K562 (cell line): Measurements from ENCODE around the gene RTP5. TPM values are rescaled to one million over a fixed set of nuclear protein-coding genes. Genes with fewer than 3 reads are reported as not detected.
"Not testable (repeated sequence)": the region's sequence is repeated elsewhere in the genome, so short reads cannot be mapped to it uniquely, and the experiment has no call there.

ENCODE experiments used
- ATAC-seq: fragments of 200-7000 bp; cut with Tn5 transposase; 3 replicates; pipeline ENCODE4 v1.9.1; 2020; ENCODE audit warnings: moderate library complexity
- BruUV-seq: library from RNA; stranded (reverse); fragments of 400-500 nt; replicated peaks from 2 replicates; lab custom pipeline; 2021; lab: Mats Ljungman, UMichigan
- CTCF ChIA-PET: fragments of 300-600 bp; formaldehyde crosslinking; extraction: SDS; loops from one replicate; lab custom pipeline; 2021; ENCODE audit warnings: low intra/inter-chr PET ratio; lab: Yijun Ruan, JAX
- POLR2A ChIA-PET: fragments of 300-600, 350-650 bp; sonication (Branson Sonifier 250); formaldehyde crosslinking; extraction: SDS; loops from one replicate; lab custom pipeline; 2021; ENCODE audit warnings: antibody characterized with exemption, inconsistent platforms; lab: Yijun Ruan, JAX
- DNase-seq, 4 experiments: peaks; one replicate each; pipeline versions ENCODE4 v3.0.0 to v3.0.0-alpha.2; 2011 to 2018; ENCODE audit warnings: low spot score in 3 of 4, mixed read lengths in 3 of 4; ENCODE audit errors: extremely low read depth in 1 of 4
- FAIRE-seq: peaks from 2 replicates; lab custom pipeline; 2011; peaks lifted over from hg19 to GRCh38; lab: Jason Lieb, UNC
- H2AFZ ChIP-seq: 2 replicates; pipeline ENCODE4 v1.6.0; 2011; ENCODE audit warnings: low read depth, low read length, control low read depth, inconsistent platforms
- H3K27ac ChIP-seq: fragments of 200-600 bp; 3 replicates; pipeline ENCODE4 v1.8.0; 2011; ENCODE audit warnings: low read depth, mild to moderate bottlenecking, control low read depth, inconsistent platforms, low read length, moderate library complexity, mixed read lengths; ENCODE audit errors: extremely low read depth
- H3K27me3 ChIP-seq, 2 experiments: fragments of 300-600 bp in 1 of 2; 2 replicates in 1 of 2; 3 replicates in 1 of 2; pipeline versions ENCODE4 v1.6.0 to v1.8.0; 2011; ENCODE audit warnings: inconsistent platforms in 2 of 2, low read length in 2 of 2, mild to moderate bottlenecking in 1 of 2, mixed read lengths in 1 of 2, moderate library complexity in 1 of 2; ENCODE audit not compliant: control insufficient read depth in 2 of 2, insufficient read depth in 2 of 2
- H3K36me3 ChIP-seq: fragments of 300-600 bp; 3 replicates; pipeline ENCODE4 v1.8.0; 2011; ENCODE audit warnings: mild to moderate bottlenecking, low read length, inconsistent platforms; ENCODE audit not compliant: control insufficient read depth, insufficient read depth
- H3K4me1 ChIP-seq, 2 experiments: fragments of 200-600 bp in 1 of 2; replicated peaks in 1 of 2; 2 replicates in 1 of 2; 3 replicates in 1 of 2; pipeline versions ENCODE4 v1.5.1 to v1.8.0; 2011; ENCODE audit warnings: inconsistent platforms in 2 of 2, low read length in 2 of 2, mild to moderate bottlenecking in 1 of 2, mixed read lengths in 1 of 2, moderate library complexity in 1 of 2; ENCODE audit not compliant: control insufficient read depth in 2 of 2, insufficient read depth in 2 of 2
- H3K4me2 ChIP-seq: 2 replicates; pipeline ENCODE4 v1.6.1; 2011; ENCODE audit warnings: low read length, control low read depth, inconsistent platforms, mixed read lengths; ENCODE audit not compliant: insufficient read depth
- H3K4me3 ChIP-seq: fragments of 200-600 bp; sonication (generic), shearing (Covaris generic); 2 replicates; pipeline ENCODE4 v1.5.1; 2016; ENCODE audit warnings: control low read depth, inconsistent platforms
- H3K79me2 ChIP-seq: fragments of 200-600 bp; 3 replicates; pipeline ENCODE4 v1.8.0; 2011; ENCODE audit warnings: low read length, inconsistent platforms; ENCODE audit not compliant: control insufficient read depth, insufficient read depth
- H3K9ac ChIP-seq, 2 experiments: 2 replicates each; pipeline versions ENCODE4 v1.6.0 to v1.6.1; 2011; ENCODE audit warnings: low read depth in 2 of 2, low read length in 2 of 2, control low read depth in 1 of 2, inconsistent platforms in 1 of 2, mild to moderate bottlenecking in 1 of 2, mixed read lengths in 1 of 2; ENCODE audit not compliant: insufficient read depth in 1 of 2
- H3K9me1 ChIP-seq: one replicate; pipeline ENCODE4 v1.6.0; 2011; ENCODE audit warnings: inconsistent platforms, mild to moderate bottlenecking, low read length, moderate library complexity; ENCODE audit not compliant: control insufficient read depth, insufficient read depth
- H3K9me3 ChIP-seq: replicated peaks from 2 replicates; pipeline ENCODE4 v1.5.1; 2011; ENCODE audit warnings: low read depth, low read length, inconsistent platforms; ENCODE audit not compliant: control insufficient read depth, insufficient read depth
- H4K20me1 ChIP-seq: replicated peaks from 2 replicates; pipeline ENCODE4 v1.6.1; 2011; ENCODE audit warnings: low read length, inconsistent platforms, mixed read lengths; ENCODE audit not compliant: control insufficient read depth, insufficient read depth
- JUNB ChIP-seq: fragments of 450-650 bp; formaldehyde crosslinking; conservative IDR thresholded peaks from 2 replicates; pipeline ENCODE4 v1.4.0; 2020; ENCODE audit warnings: mild to moderate bottlenecking
- MEF2A ChIP-seq: IDR thresholded peaks from 2 replicates; pipeline ENCODE4 v1.6.1; 2011; ENCODE audit warnings: low read depth, mild to moderate bottlenecking, low read length, moderate library complexity; ENCODE audit not compliant: control insufficient read depth
- POLR2H ChIP-seq: IDR thresholded peaks from 2 replicates; pipeline ENCODE4 v1.6.1; 2016; ENCODE audit warnings: missing genetic modification characterization, low read depth, mild to moderate bottlenecking, control low read depth, missing compliant biosample characterization, moderate library complexity
- SRSF1 ChIP-seq: fragments of 200-400 bp; formaldehyde crosslinking; IDR thresholded peaks from 2 replicates; pipeline ENCODE4 v1.6.1; 2017; ENCODE audit warnings: mild to moderate bottlenecking, low read depth, low read length, moderate library complexity
- ZKSCAN1 ChIP-seq: fragments of 150-350 bp; IDR thresholded peaks from 2 replicates; pipeline ENCODE4 v1.6.1; 2016; ENCODE audit warnings: low read depth, low read length
- WGBS: fragments of 100-300 bp; shearing (Covaris generic); methylation state at CpG from one replicate; pipeline ENCODE4 v1.1.6; 2016; ENCODE audit warnings: low coverage, mixed read lengths; ENCODE audit not compliant: insufficient coverage; ENCODE audit errors: missing lambda C conversion rate; 5-methylcytosine and 5-hydroxymethylcytosine counted together
- in situ Hi-C: fragments of 300-500 bp; cut with MboI; formaldehyde crosslinking; loops from 4 replicates; pipeline ENCODE4 v1.15.0; 2018; ENCODE audit warnings: inconsistent platforms, mixed read lengths
- intact Hi-C: fragments of 100-400 bp; cut with micrococcal nuclease; formaldehyde crosslinking; loops from 2 replicates; pipeline ENCODE4 v1.14.2; 2022
- polyA plus RNA-seq, 8 experiments: library from polyadenylated mRNA; depleted of rRNA in 4 of 8; stranded (reverse) in 5 of 8; unstranded in 3 of 8; fragments of >200 nt; fragmentation: Nextera tagmentation in 2 of 8; fragmentation: Illumina TruSeq in 1 of 8; extraction: Ambion mirVana in 2 of 8; extraction: Trizol in 1 of 8; gene quantifications; 2 replicates each; pipeline versions ENCODE4 v1.2.1 to v1.2.3, GENCODE V29; 2011 to 2014; ENCODE audit warnings: inconsistent platforms in 1 of 8, missing spikeins in 1 of 8
- total RNA-seq, 7 experiments: library from RNA; depleted of rRNA in 6 of 7; stranded (reverse); fragments of >200 nt in 6 of 7; fragmentation: Illumina TruSeq in 2 of 7; extraction: Trizol in 2 of 7; gene quantifications; 2 replicates each; pipeline versions ENCODE4 v1.2.1 to v1.2.3, GENCODE V29; 2011 to 2021; ENCODE audit warnings: low replicate concordance in 1 of 7
- TF ChIP-seq, protein P1 (sequence below): fragments of 250-450 bp; sonication (Bioruptor Pico); IDR thresholded peaks from 2 replicates; pipeline ENCODE4 v1.8.0; 2021; ENCODE audit warnings: borderline replicate concordance, mild to moderate bottlenecking, moderate library complexity; ENCODE audit not compliant: poor library complexity, severe bottlenecking
- TF ChIP-seq, protein P2 (sequence below), 2 experiments: fragments of 450-650 bp in 1 of 2; sonication (generic) in 1 of 2; formaldehyde crosslinking in 1 of 2; IDR thresholded peaks in 1 of 2; conservative IDR thresholded peaks in 1 of 2; 2 replicates each; pipeline versions ENCODE4 v1.6.1 to v1.8.1; 2016 to 2023; ENCODE audit warnings: mild to moderate bottlenecking in 2 of 2, moderate library complexity in 2 of 2, inconsistent platforms in 1 of 2, missing genetic modification reagents in 1 of 2
- TF ChIP-seq, protein P3 (sequence below): fragments of 450-650 bp; IDR thresholded peaks from 2 replicates; pipeline ENCODE4 v1.7.0; 2016; ENCODE audit warnings: borderline replicate concordance

Gene RTP5
- total and polyA plus RNA-seq, 9 of the 15 experiments (the other 6 are each of a cell fraction or from before 2014, with no cell fraction given): not detected

DNA sequence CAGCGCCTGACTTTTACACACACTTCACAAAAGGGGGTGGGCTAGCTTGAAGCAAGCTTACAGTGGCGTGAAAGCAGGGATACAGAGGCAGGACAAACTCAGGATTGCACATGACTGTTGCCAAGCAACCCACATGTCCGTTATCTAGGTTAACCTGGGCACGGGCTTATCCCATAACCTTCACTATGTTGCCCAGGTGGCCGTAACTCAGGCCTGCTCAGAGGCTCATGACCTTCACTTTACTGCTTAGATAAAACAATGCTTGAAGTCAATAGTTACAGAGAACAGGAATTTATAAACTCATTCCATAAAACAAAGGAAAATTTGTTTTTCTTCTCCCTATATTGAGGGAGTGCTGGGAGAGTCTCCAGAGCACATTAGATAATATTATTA is 36.8 kb downstream of the RTP5 start:
- H3K27ac ChIP-seq, in situ Hi-C loops, H3K79me2 ChIP-seq, H3K27me3 ChIP-seq, H3K9me3 ChIP-seq, H2AFZ ChIP-seq, BruUV-seq, intact Hi-C loops, ATAC-seq, CTCF ChIA-PET, H3K9me1 ChIP-seq, H3K36me3 ChIP-seq, H3K9ac ChIP-seq, H4K20me1 ChIP-seq, H3K4me2 ChIP-seq, DNase-seq, FAIRE-seq, H3K4me3 ChIP-seq: not testable (repeated sequence)
- peaks cover 0 to 18% of the 10 kb centered on the region in 2 experiments; a peak in 2 of 5 replicates for H3K4me1 ChIP-seq
- WGBS: 85% methylated on average over 3 of the region's 5 CpGs
- POLR2A ChIA-PET: interaction anchor here (0.6 kb wide), 1 partner anchor 45 kb away, joined by 3 read pairs; no protein-coding TSS in a partner anchor

DNA sequence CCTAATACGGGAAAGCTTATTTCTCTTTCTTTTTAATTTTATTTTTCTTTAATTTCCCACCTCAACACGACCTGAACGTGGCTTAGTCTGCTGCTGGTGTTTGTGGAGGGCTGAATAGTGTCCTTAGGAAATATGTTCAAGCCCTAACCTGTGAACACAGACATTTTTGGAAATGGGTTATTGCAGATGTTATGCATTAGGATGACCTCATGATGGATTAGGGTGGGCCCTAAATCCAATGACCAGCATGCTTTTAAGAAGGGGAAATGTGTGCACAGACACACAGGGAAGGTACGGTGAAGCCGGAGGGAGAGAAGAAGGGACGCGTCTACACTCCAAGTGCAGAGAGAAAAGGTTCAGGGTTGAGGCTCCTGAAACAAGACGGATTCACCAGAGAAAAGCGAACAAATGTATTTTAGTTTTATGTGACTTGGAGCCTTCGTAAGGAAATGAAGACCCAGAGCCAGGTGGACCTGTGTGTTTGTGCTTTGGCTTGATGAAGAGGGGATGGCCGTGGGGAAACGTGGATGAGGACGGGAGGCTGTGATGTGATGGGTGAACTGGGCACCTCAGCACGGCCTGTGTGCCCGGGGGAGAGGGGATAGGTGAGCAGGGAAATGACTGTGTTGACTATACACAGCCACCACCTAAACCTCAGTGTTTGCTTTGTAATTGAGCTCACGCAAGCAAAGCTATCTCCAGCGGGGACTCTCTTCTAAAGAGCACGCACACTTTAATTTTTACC is 37.5 kb downstream of the RTP5 start:
- FAIRE-seq (no peak), ATAC-seq (no peak), DNase-seq (no peak)
- no peak overlapping the region for H3K4me3 ChIP-seq
- in situ Hi-C loops (no loop called here), intact Hi-C loops (no loop called here)
- no peaks in the 10 kb centered on the region for H3K27me3 ChIP-seq
- H3K27ac ChIP-seq: no peak overlapping the region
- H3K4me2 ChIP-seq: no peak overlapping the region
- no peaks in the 10 kb centered on the region for H3K79me2 ChIP-seq
- no peak overlapping the region for H2AFZ ChIP-seq
- ChIA-PET POLR2A (interaction anchor here (0.6 to 0.8 kb wide), 3 partner anchors 44 to 744 kb away, joined by 3 to 5 read pairs (median 3); no protein-coding TSS in a partner anchor), CTCF (no interaction called here)
- no peaks in the 10 kb centered on the region for H3K9me3 ChIP-seq
- no peaks in the 10 kb centered on the region for H3K36me3 ChIP-seq
- H4K20me1 ChIP-seq: no peaks in the 10 kb centered on the region
- no peak overlapping the region for H3K9ac ChIP-seq
- no TSS peak for BruUV-seq
- 56% methylated on average over 16 of the region's 18 CpGs for WGBS
- H3K9me1 ChIP-seq: no peaks in the 10 kb centered on the region
- H3K4me1 ChIP-seq: peaks cover 0 to 13% of the 10 kb centered on the region in 2 experiments; a peak in 2 of 5 replicates
- TF ChIP-seq MEF2A: no peak
- TF ChIP-seq POLR2H (tag): no peak
- TF ChIP-seq, protein P1, sequence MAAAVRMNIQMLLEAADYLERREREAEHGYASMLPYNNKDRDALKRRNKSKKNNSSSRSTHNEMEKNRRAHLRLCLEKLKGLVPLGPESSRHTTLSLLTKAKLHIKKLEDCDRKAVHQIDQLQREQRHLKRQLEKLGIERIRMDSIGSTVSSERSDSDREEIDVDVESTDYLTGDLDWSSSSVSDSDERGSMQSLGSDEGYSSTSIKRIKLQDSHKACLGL (CRISPR knock-in tag): no peak
- TF ChIP-seq SRSF1: no peak
- no peak for TF ChIP-seq ZKSCAN1
- TF ChIP-seq, protein P2, sequence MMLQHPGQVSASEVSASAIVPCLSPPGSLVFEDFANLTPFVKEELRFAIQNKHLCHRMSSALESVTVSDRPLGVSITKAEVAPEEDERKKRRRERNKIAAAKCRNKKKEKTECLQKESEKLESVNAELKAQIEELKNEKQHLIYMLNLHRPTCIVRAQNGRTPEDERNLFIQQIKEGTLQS (IDR thresholded peaks at IDR 0.05): no peak
- TF ChIP-seq, protein P2 (CRISPR knock-in tag; conservative IDR thresholded peaks at IDR 0.05): no peak
- TF ChIP-seq JUNB (CRISPR knock-in tag): no peak
- TF ChIP-seq, protein P3, sequence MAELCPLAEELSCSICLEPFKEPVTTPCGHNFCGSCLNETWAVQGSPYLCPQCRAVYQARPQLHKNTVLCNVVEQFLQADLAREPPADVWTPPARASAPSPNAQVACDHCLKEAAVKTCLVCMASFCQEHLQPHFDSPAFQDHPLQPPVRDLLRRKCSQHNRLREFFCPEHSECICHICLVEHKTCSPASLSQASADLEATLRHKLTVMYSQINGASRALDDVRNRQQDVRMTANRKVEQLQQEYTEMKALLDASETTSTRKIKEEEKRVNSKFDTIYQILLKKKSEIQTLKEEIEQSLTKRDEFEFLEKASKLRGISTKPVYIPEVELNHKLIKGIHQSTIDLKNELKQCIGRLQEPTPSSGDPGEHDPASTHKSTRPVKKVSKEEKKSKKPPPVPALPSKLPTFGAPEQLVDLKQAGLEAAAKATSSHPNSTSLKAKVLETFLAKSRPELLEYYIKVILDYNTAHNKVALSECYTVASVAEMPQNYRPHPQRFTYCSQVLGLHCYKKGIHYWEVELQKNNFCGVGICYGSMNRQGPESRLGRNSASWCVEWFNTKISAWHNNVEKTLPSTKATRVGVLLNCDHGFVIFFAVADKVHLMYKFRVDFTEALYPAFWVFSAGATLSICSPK: no peak
